H9 (cell line): ENCODE measurements around the gene ENPP7. TPM values are rescaled to one million over a fixed set of nuclear protein-coding genes. Genes with fewer than 3 reads are reported as not detected.

Source experiments
- DNase-seq: peaks from one replicate; pipeline ENCODE4 v3.0.0-alpha.2; 2017
- H2AFZ ChIP-seq: one replicate; pipeline ENCODE4 v1.6.1; 2013; ENCODE audit warnings: mild to moderate bottlenecking, low read length, control low read depth, moderate library complexity
- H2AK5ac ChIP-seq: 2 replicates; pipeline ENCODE4 v1.6.1; 2013; ENCODE audit warnings: low read length, control low read depth, mixed read lengths; ENCODE audit not compliant: insufficient read length
- H2BK120ac ChIP-seq: one replicate; pipeline ENCODE4 v1.6.1; 2013; ENCODE audit warnings: low read depth, mild to moderate bottlenecking, low read length, control low read depth, inconsistent platforms; ENCODE audit not compliant: poor library complexity, severe bottlenecking
- H2BK12ac ChIP-seq: 2 replicates; pipeline ENCODE4 v1.6.1; 2013; ENCODE audit warnings: low read length, control low read depth, mixed read lengths, low read depth; ENCODE audit not compliant: insufficient read length
- H2BK15ac ChIP-seq: 2 replicates; pipeline ENCODE4 v1.6.1; 2013; ENCODE audit warnings: low read depth, low read length, control low read depth
- H2BK20ac ChIP-seq: one replicate; pipeline ENCODE4 v1.6.1; 2013; ENCODE audit warnings: low read depth, mild to moderate bottlenecking, low read length, control low read depth, inconsistent platforms; ENCODE audit not compliant: poor library complexity, severe bottlenecking
- H2BK5ac ChIP-seq: 2 replicates; pipeline ENCODE4 v1.6.1; 2013; ENCODE audit warnings: low read length, control low read depth, mixed read lengths; ENCODE audit not compliant: insufficient read length
- H3K14ac ChIP-seq: 2 replicates; pipeline ENCODE4 v1.6.1; 2013; ENCODE audit warnings: low read length, control low read depth; ENCODE audit not compliant: insufficient read depth
- H3K18ac ChIP-seq: 2 replicates; pipeline ENCODE4 v1.6.1; 2013; ENCODE audit warnings: low read depth, mild to moderate bottlenecking, mixed read lengths, low read length, control low read depth; ENCODE audit not compliant: insufficient read length
- H3K23ac ChIP-seq: 2 replicates; pipeline ENCODE4 v1.6.1; 2013; ENCODE audit warnings: low read length, control low read depth, mixed read lengths, low read depth; ENCODE audit not compliant: insufficient read length
- H3K23me2 ChIP-seq: 2 replicates; pipeline ENCODE4 v1.6.1; 2013; ENCODE audit warnings: low read depth, mild to moderate bottlenecking, mixed read lengths, low read length, control low read depth; ENCODE audit not compliant: insufficient read length, poor library complexity, severe bottlenecking
- H3K27ac ChIP-seq: 2 replicates; pipeline ENCODE4 v1.5.1; 2013; ENCODE audit warnings: low read length, control low read depth, mixed read lengths, low read depth; ENCODE audit not compliant: insufficient read length
- H3K27me3 ChIP-seq: 2 replicates; pipeline ENCODE4 v1.6.1; 2013; ENCODE audit warnings: low read length, control low read depth, inconsistent platforms; ENCODE audit not compliant: insufficient read depth
- H3K4ac ChIP-seq: 2 replicates; pipeline ENCODE4 v1.6.1; 2013; ENCODE audit warnings: low read depth, mild to moderate bottlenecking, control low read depth, inconsistent platforms, low read length, moderate library complexity
- H3K4me1 ChIP-seq: 2 replicates; pipeline ENCODE4 v1.6.1; 2013; ENCODE audit warnings: low read length, control low read depth, inconsistent platforms; ENCODE audit not compliant: insufficient read depth
- H3K4me2 ChIP-seq: 2 replicates; pipeline ENCODE4 v1.6.1; 2013; ENCODE audit warnings: low read length, control low read depth, mixed read lengths; ENCODE audit not compliant: insufficient read length, insufficient read depth
- H3K56ac ChIP-seq: 2 replicates; pipeline ENCODE4 v1.6.1; 2013; ENCODE audit warnings: low read depth, mild to moderate bottlenecking, mixed read lengths, low read length, control low read depth; ENCODE audit not compliant: insufficient read length
- H3K79me1 ChIP-seq: 2 replicates; pipeline ENCODE4 v1.6.1; 2013; ENCODE audit warnings: low read depth, mild to moderate bottlenecking, moderate library complexity, low read length, control low read depth, inconsistent platforms; ENCODE audit not compliant: insufficient read depth, poor library complexity, severe bottlenecking
- H3K79me2 ChIP-seq: 2 replicates; pipeline ENCODE4 v1.6.1; 2013; ENCODE audit warnings: low read length, control low read depth, inconsistent platforms; ENCODE audit not compliant: insufficient read depth
- H3K9ac ChIP-seq: 2 replicates; pipeline ENCODE4 v1.6.1; 2013; ENCODE audit warnings: low read length, control low read depth, mixed read lengths; ENCODE audit not compliant: insufficient read length; ENCODE audit errors: extremely low read depth
- H3K9me3 ChIP-seq: one replicate; pipeline ENCODE4 v1.6.1; 2013; ENCODE audit warnings: low read depth, low read length, inconsistent platforms; ENCODE audit not compliant: control insufficient read depth
- H3T11ph ChIP-seq: one replicate; pipeline ENCODE4 v1.6.1; 2013; ENCODE audit warnings: mild to moderate bottlenecking, low read length, control low read depth, inconsistent platforms
- H4K20me1 ChIP-seq: one replicate; pipeline ENCODE4 v1.6.1; 2013; ENCODE audit not compliant: control insufficient read depth, insufficient read length, insufficient read depth
- H4K5ac ChIP-seq: 2 replicates; pipeline ENCODE4 v1.6.1; 2013; ENCODE audit warnings: low read depth, mild to moderate bottlenecking, mixed read lengths, low read length, control low read depth; ENCODE audit not compliant: insufficient read length
- H4K8ac ChIP-seq: replicated peaks from 2 replicates; pipeline ENCODE4 v1.6.1; 2013; ENCODE audit warnings: low read length, control low read depth, mixed read lengths, low read depth; ENCODE audit not compliant: insufficient read length
- H4K91ac ChIP-seq: 2 replicates; pipeline ENCODE4 v1.6.1; 2013; ENCODE audit warnings: low read depth, mild to moderate bottlenecking, moderate library complexity, mixed read lengths, low read length, control low read depth; ENCODE audit not compliant: insufficient read length
- H3K27ac Mint-ChIP-seq, 3 experiments: 2 replicates in 2 of 3; 3 replicates in 1 of 3; pipeline ENCODE4 v1.8.0; 2020 to 2021; ENCODE audit warnings: mixed read lengths in 3 of 3, mild to moderate bottlenecking in 1 of 3, moderate library complexity in 1 of 3
- H3K27me3 Mint-ChIP-seq: 2 replicates; pipeline ENCODE4 v1.8.0; 2021; ENCODE audit warnings: low read depth, mild to moderate bottlenecking, moderate library complexity, mixed read lengths
- H3K36me3 Mint-ChIP-seq, 3 experiments: 2 replicates in 2 of 3; 3 replicates in 1 of 3; pipeline ENCODE4 v1.8.0; 2020 to 2021; ENCODE audit warnings: low read depth in 3 of 3, mixed read lengths in 3 of 3; ENCODE audit not compliant: insufficient read depth in 1 of 3
- H3K4me1 Mint-ChIP-seq, 2 experiments: 2 replicates each; pipeline ENCODE4 v1.8.0; 2020; ENCODE audit warnings: mixed read lengths in 2 of 2
- H3K4me3 Mint-ChIP-seq, 2 experiments: 2 replicates in 1 of 2; 3 replicates in 1 of 2; pipeline ENCODE4 v1.8.0; 2020 to 2021; ENCODE audit warnings: mild to moderate bottlenecking in 2 of 2, mixed read lengths in 2 of 2, moderate library complexity in 1 of 2
- H3K9me3 Mint-ChIP-seq, 2 experiments: 2 replicates in 1 of 2; 3 replicates in 1 of 2; pipeline ENCODE4 v1.8.0; 2020; ENCODE audit warnings: mild to moderate bottlenecking in 2 of 2, mixed read lengths in 2 of 2, moderate library complexity in 1 of 2
- WGBS: extraction: QIAGEN DNeasy Blood & Tissue Kit; methylation state at CpG from one replicate; pipeline ENCODE4 v1.1.7; 2013; ENCODE audit warnings: missing lambda C conversion rate, low lambda C conversion rate, mixed read lengths; ENCODE audit not compliant: insufficient read length; ENCODE audit errors: extremely low coverage; 5-methylcytosine and 5-hydroxymethylcytosine counted together
- total RNA-seq: library from RNA; stranded (reverse); gene quantifications from 2 replicates; pipeline ENCODE4 v1.2.1, GENCODE V29; 2021
- TF ChIP-seq, protein P1 (sequence below): fragments of 200-600 bp; sonication (generic); conservative IDR thresholded peaks from 3 replicates; pipeline ENCODE4 v1.8.0; 2021; ENCODE audit warnings: antibody characterized with exemption, mild to moderate bottlenecking

Gene ENPP7
- total RNA-seq, 1 experiment from 2014 or later: not detected

- Histone ChIP-seq H3K56ac (no peak overlapping the region), H3K18ac (peak overlapping the region; percentile 85), H4K91ac (no peak overlapping the region), H2AK5ac (no peak overlapping the region), H3K14ac (no peak overlapping the region), H4K5ac (no peak overlapping the region), H3K27ac (no peak overlapping the region), H3K79me2 (no peaks in the 10 kb centered on the region), H3K9ac (no peak overlapping the region), H3K27me3 (peaks cover 60% of the 10 kb centered on the region), H2AFZ (no peak overlapping the region), H3K4me2 (peak overlapping the region; percentile 54), H2BK12ac (no peak overlapping the region), H3K4ac (no peak overlapping the region), H3K9me3 (no peaks in the 10 kb centered on the region), H2BK15ac (no peak overlapping the region), H3K79me1 (no peaks in the 10 kb centered on the region), H3K23ac (no peak overlapping the region), H3T11ph (no peak overlapping the region), H4K20me1 (peaks cover 8% of the 10 kb centered on the region), H3K23me2 (peaks cover 6% of the 10 kb centered on the region), H3K4me1 (peaks cover 8% of the 10 kb centered on the region), H2BK20ac (no peak overlapping the region), H2BK5ac (no peak overlapping the region), H4K8ac (no peak overlapping the region), H2BK120ac (no peak overlapping the region)
- H3K4me3 Mint-ChIP-seq: peak overlapping the region in 1 of 2 experiments; percentile 38; a peak in 1 of 5 replicates
- H3K27ac Mint-ChIP-seq: no peak overlapping the region
- H3K4me1 Mint-ChIP-seq: peaks cover 37 to 60% of the 10 kb centered on the region in 2 experiments
- peaks cover 94% of the 10 kb centered on the region for H3K27me3 Mint-ChIP-seq
- WGBS: no CpG with 5 or more reads among the region's 74 CpGs
- peaks cover 3 to 12% (median 3%) of the 10 kb centered on the region in 3 experiments; a peak in 6 of 7 replicates for H3K36me3 Mint-ChIP-seq
- H3K9me3 Mint-ChIP-seq: peaks cover 0 to 3% of the 10 kb centered on the region in 2 experiments; a peak in 1 of 5 replicates
- TF ChIP-seq, protein P1, sequence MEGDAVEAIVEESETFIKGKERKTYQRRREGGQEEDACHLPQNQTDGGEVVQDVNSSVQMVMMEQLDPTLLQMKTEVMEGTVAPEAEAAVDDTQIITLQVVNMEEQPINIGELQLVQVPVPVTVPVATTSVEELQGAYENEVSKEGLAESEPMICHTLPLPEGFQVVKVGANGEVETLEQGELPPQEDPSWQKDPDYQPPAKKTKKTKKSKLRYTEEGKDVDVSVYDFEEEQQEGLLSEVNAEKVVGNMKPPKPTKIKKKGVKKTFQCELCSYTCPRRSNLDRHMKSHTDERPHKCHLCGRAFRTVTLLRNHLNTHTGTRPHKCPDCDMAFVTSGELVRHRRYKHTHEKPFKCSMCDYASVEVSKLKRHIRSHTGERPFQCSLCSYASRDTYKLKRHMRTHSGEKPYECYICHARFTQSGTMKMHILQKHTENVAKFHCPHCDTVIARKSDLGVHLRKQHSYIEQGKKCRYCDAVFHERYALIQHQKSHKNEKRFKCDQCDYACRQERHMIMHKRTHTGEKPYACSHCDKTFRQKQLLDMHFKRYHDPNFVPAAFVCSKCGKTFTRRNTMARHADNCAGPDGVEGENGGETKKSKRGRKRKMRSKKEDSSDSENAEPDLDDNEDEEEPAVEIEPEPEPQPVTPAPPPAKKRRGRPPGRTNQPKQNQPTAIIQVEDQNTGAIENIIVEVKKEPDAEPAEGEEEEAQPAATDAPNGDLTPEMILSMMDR: peak; percentile 90
- peak; percentile 81 for DNase-seq
Measured at GRCh38 chr17:79789943-79790804, 59.4 kb downstream of the ENPP7 start.
